ENCODE data around the gene FANCC. TPM values are rescaled to one million over a fixed set of nuclear protein-coding genes. Genes with fewer than 3 reads are reported as not detected.

FANCC gene
- total and polyA plus RNA-seq, 10 donors: 0.89 to 9.7 (median 6.6) TPM

DNA sequence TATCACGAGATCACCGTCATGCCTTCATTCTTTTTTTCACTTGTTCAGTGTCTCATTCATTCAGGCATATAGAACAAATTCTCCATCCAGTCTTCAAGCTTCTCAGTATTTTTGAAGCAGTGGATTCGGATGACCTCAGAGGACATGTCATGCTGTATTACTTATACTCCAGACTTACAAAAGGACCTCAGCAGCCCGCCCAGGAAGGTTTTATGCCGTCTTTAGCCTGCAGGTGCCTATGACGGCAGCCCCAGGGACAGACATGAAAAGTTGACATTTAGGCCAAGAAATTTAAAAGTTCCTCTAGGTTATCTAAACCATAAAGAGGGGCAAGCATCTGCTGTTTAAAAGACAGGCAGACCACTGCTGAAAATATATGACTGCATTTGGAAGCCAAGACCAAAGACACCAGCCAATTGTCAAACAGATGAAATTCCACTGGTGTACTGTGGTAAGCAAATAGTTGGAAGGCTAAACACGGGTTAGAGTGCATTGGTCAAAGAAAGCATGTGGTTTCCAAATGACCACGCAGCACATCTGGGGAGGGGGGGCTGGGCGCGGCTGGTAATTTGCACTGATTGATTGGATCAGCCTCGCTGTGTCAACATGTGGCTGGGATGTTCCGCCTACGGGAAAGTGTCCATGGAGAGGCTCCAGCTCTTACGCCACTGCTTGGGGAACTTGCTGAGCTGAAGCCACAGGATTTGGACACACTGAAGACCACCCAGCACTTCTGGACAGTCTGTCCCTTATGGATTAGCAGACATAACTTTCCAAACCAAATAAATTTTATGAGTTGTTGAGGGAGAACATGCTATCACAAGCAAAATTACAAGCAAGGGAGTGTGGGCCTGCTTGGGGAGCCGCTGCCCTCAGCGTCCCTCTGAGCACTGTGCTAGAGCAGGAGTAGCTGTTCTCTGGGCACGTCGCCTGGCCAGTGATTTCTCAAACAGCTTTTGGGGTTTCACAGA lies 173.6 kb downstream of the FANCC start:
- 81 to 90% (median 88%) methylated on average over 18 of the region's 18 CpGs for WGBS, 5 donors
- Histone ChIP-seq H3K36me3 (no peaks in the 10 kb centered on the region), H3K27me3 (replicated peaks in 1 of 7) (no peaks in the 10 kb centered on the region), H3K4me3 (no peak overlapping the region), H3K27ac (peak overlapping the region in 2 of 8 donors; percentile 26 to 30), H3K9me3 (no peaks in the 10 kb centered on the region), H3K4me1 (no peaks in the 10 kb centered on the region)
- DNase-seq: no peak
- intact Hi-C loops (cut with DNase I; ENCODE audit: low total_unique reads): no loop called here
- TF ChIP-seq POLR2A (IDR thresholded peaks at IDR 0.05) (no peak), POLR2AphosphoS5 (IDR thresholded peaks at IDR 0.05) (peak in 2 of 3 donors; percentile 6 to 21)

DNA sequence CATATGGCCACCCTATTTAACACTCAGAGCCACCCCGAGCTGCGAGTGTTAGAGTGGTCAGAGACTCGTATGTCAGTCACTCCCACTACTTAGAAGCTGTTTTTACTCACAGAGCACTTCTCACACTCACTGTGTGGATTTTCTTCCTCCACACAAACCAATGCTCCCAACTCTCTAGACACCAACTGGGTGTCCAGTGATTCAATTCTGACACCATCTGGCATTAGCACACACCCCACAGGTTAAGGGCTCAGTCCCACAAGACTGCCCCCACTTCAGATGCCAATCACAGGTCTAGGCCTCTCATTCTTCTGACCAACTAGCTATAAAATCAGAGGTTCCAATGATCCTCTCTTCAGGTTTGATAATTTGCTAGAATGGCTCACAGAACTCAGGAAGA lies 174.8 kb downstream of the FANCC start:
- WGBS, 5 donors: 90 to 100% (median 95%) methylated on average over 3 of the region's 3 CpGs
- no peak for TF ChIP-seq POLR2AphosphoS5 (IDR thresholded peaks at IDR 0.05)
- no peak for TF ChIP-seq POLR2A (IDR thresholded peaks at IDR 0.05)
- TF ChIP-seq, protein P1, sequence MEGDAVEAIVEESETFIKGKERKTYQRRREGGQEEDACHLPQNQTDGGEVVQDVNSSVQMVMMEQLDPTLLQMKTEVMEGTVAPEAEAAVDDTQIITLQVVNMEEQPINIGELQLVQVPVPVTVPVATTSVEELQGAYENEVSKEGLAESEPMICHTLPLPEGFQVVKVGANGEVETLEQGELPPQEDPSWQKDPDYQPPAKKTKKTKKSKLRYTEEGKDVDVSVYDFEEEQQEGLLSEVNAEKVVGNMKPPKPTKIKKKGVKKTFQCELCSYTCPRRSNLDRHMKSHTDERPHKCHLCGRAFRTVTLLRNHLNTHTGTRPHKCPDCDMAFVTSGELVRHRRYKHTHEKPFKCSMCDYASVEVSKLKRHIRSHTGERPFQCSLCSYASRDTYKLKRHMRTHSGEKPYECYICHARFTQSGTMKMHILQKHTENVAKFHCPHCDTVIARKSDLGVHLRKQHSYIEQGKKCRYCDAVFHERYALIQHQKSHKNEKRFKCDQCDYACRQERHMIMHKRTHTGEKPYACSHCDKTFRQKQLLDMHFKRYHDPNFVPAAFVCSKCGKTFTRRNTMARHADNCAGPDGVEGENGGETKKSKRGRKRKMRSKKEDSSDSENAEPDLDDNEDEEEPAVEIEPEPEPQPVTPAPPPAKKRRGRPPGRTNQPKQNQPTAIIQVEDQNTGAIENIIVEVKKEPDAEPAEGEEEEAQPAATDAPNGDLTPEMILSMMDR (IDR thresholded peaks at IDR 0.05 in 8 of 11, conservative IDR thresholded peaks at IDR 0.05 in 3 of 11): no peak

DNA sequence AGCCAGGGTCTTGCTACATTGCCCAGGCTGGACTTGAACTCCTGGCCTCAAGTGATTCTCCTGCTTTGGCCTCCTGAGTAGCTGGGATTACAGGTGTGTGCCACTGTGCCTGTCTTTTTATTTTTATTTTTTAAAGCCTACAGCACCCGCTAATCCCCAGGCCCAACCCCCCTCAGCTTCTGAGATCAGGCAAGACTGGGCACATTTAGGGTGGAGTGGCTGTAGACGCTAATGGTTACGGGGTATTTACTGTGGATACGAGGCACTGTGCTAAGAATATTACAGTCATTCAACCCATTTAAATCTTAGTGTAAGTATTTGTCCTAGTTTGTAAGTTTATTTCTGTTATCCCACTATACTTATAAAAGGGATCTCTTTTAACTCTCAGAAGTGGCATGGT lies 175.2 kb downstream of the FANCC start:
- no peaks in the 10 kb centered on the region for H3K27me3 ChIP-seq (replicated peaks in 1 of 7)
- whole genome bisulfite sequencing, 5 donors: 96 to 100% (median 97%) methylated on average over 4 of the region's 4 CpGs

More for the DNA sequence above, 174.8 kb downstream of the FANCC start:
- Histone ChIP-seq H3K9me3 (no peaks in the 10 kb centered on the region), H3K4me3 (no peak overlapping the region), H3K4me1 (no peaks in the 10 kb centered on the region), H3K36me3 (peaks cover 0 to 6% (median 0%) of the 10 kb centered on the region in 6 donors), H3K27me3 (replicated peaks in 1 of 7) (no peaks in the 10 kb centered on the region), H3K27ac (no peak overlapping the region)
- no peak for DNase-seq
- intact Hi-C loops (cut with DNase I; ENCODE audit: low total_unique reads): no loop called here

DNA sequence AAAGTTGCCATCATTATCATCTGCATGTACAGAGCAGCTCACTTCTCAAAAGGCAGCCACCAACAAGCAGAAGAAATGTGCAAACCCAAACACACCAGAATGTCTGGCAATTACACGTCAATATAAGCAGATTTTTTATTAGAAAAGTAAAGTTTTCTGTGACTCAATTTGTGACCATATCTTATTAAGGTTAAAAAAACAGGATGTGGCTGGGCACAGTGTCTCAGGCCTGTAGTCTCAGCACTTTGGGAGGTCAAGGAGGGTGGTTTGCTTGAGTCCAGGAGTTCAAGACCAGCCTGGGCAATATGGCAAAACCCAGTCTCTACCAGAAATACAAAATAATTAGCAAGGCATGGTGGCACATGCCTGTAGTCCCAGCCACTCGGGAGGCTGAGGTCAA lies 176.7 kb downstream of the FANCC start:
- TF ChIP-seq POLR2AphosphoS5 (IDR thresholded peaks at IDR 0.05): no peak
- TF ChIP-seq, protein P1 (IDR thresholded peaks at IDR 0.05 in 8 of 11, conservative IDR thresholded peaks at IDR 0.05 in 3 of 11): no peak
- H3K36me3 ChIP-seq: peaks cover 0 to 9% (median 0%) of the 10 kb centered on the region in 6 donors
- no peak overlapping the region for H3K27ac ChIP-seq
- WGBS, 5 donors: 79 to 90% (median 88%) methylated on average over 2 of the region's 2 CpGs
- H3K27me3 ChIP-seq (replicated peaks in 1 of 7): no peaks in the 10 kb centered on the region
- intact Hi-C loops (cut with DNase I; ENCODE audit: low total_unique reads): no loop called here
- no peak for DNase-seq
- no peak overlapping the region for H3K4me3 ChIP-seq
- H3K4me1 ChIP-seq: no peaks in the 10 kb centered on the region
- H3K9me3 ChIP-seq: no peaks in the 10 kb centered on the region

More for the DNA sequence above, 175.2 kb downstream of the FANCC start:
- Histone ChIP-seq H3K36me3 (peaks cover 0 to 9% (median 0%) of the 10 kb centered on the region in 6 donors), H3K4me3 (no peak overlapping the region), H3K4me1 (no peaks in the 10 kb centered on the region), H3K9me3 (no peaks in the 10 kb centered on the region), H3K27ac (no peak overlapping the region)
- intact Hi-C loops (cut with DNase I; ENCODE audit: low total_unique reads): no loop called here
- no peak for DNase-seq
- TF ChIP-seq, protein P1 (IDR thresholded peaks at IDR 0.05 in 8 of 11, conservative IDR thresholded peaks at IDR 0.05 in 3 of 11): no peak
- TF ChIP-seq POLR2A (IDR thresholded peaks at IDR 0.05): no peak

All from spleen (tissue), 11 donors.